SK-N-SH treated with all-trans-retinoic acid at 6 μM for 48 hours (cell line): ENCODE results near the gene PPARD.
"Not testable (repeated sequence)": the region's sequence is repeated elsewhere in the genome, so short reads cannot be mapped to it uniquely, and the experiment has no call there.

ENCODE experiments used
- ATAC-seq: fragments of 200-7000 bp; cut with Tn5 transposase; 3 replicates; pipeline ENCODE4 v1.9.1; 2020; ENCODE audit warnings: mild to moderate bottlenecking, moderate library complexity
- ARNTL ChIP-seq: fragments of 450-650 bp; formaldehyde crosslinking; IDR thresholded peaks from 2 replicates; pipeline ENCODE4 v1.5.0; 2020; ENCODE audit warnings: low read depth, mild to moderate bottlenecking, moderate library complexity, borderline replicate concordance
- BACH2 ChIP-seq: fragments of 250-450 bp; sonication (Bioruptor Pico); IDR thresholded peaks from 2 replicates; pipeline ENCODE4 v1.9.0; 2021; ENCODE audit warnings: mild to moderate bottlenecking, borderline replicate concordance
- CSDC2 ChIP-seq: fragments of 250-450 bp; sonication (Bioruptor Pico); IDR thresholded peaks from 2 replicates; pipeline ENCODE4 v1.5.0; 2020; ENCODE audit warnings: mild to moderate bottlenecking, moderate library complexity
- CSRNP3 ChIP-seq: fragments of 250-450 bp; sonication (Bioruptor Pico); IDR thresholded peaks from 2 replicates; pipeline ENCODE4 v1.5.1; 2021; ENCODE audit warnings: mild to moderate bottlenecking, moderate library complexity
- ESRRG ChIP-seq: fragments of 250-450 bp; sonication (Bioruptor Pico); IDR thresholded peaks from 2 replicates; pipeline ENCODE4 v1.6.1; 2021; ENCODE audit warnings: mild to moderate bottlenecking
- GLIS3 ChIP-seq: fragments of 250-450 bp; sonication (Bioruptor Pico); IDR thresholded peaks from 2 replicates; pipeline ENCODE4 v1.5.0; 2020; ENCODE audit warnings: mild to moderate bottlenecking, moderate library complexity
- ISL1 ChIP-seq: fragments of 250-450 bp; sonication (Bioruptor Pico); IDR thresholded peaks from 2 replicates; pipeline ENCODE4 v2.1.2; 2022; ENCODE audit warnings: mild to moderate bottlenecking, moderate library complexity
- OSR1 ChIP-seq: fragments of 250-450 bp; sonication (Bioruptor Pico); IDR thresholded peaks from 2 replicates; pipeline ENCODE4 v1.8.0; 2022; ENCODE audit warnings: moderate library complexity, mild to moderate bottlenecking, inconsistent platforms
- PATZ1 ChIP-seq: fragments of 250-450 bp; sonication (Bioruptor Pico); IDR thresholded peaks from 2 replicates; pipeline ENCODE4 v1.8.0; 2020; ENCODE audit warnings: mild to moderate bottlenecking, moderate library complexity, borderline replicate concordance
- POU6F1 ChIP-seq: fragments of 250-450 bp; sonication (Bioruptor Pico); IDR thresholded peaks from 2 replicates; pipeline ENCODE4 v1.8.0; 2021; ENCODE audit warnings: low read depth, mild to moderate bottlenecking, moderate library complexity, borderline replicate concordance
- PPARA ChIP-seq: fragments of 250-450 bp; sonication (Bioruptor Pico); IDR thresholded peaks from 2 replicates; pipeline ENCODE4 v1.5.0; 2020; ENCODE audit warnings: mild to moderate bottlenecking, borderline replicate concordance
- RARB ChIP-seq: fragments of 250-450 bp; sonication (Bioruptor Pico); IDR thresholded peaks from 2 replicates; pipeline ENCODE4 v1.8.0; 2021; ENCODE audit warnings: mild to moderate bottlenecking, moderate library complexity
- SNAI2 ChIP-seq: fragments of 250-450 bp; sonication (Bioruptor Pico); IDR thresholded peaks from 2 replicates; pipeline ENCODE4 v1.5.0; 2020; ENCODE audit warnings: mild to moderate bottlenecking, moderate library complexity
- TCF4 ChIP-seq: fragments of 250-450 bp; sonication (Bioruptor Pico); IDR thresholded peaks from 2 replicates; pipeline ENCODE4 v1.8.0; 2021; ENCODE audit warnings: mild to moderate bottlenecking, moderate library complexity, borderline replicate concordance
- TOX ChIP-seq: fragments of 250-450 bp; sonication (Bioruptor Pico); IDR thresholded peaks from 2 replicates; pipeline ENCODE4 v1.8.0; 2021; ENCODE audit warnings: mild to moderate bottlenecking, moderate library complexity, borderline replicate concordance
- TSHZ2 ChIP-seq: fragments of 250-450 bp; sonication (Bioruptor Pico); IDR thresholded peaks from 2 replicates; pipeline ENCODE4 v1.5.0; 2020; ENCODE audit warnings: mild to moderate bottlenecking, moderate library complexity
- ZC3H10 ChIP-seq: fragments of 250-450 bp; sonication (Bioruptor Pico); IDR thresholded peaks from 2 replicates; pipeline ENCODE4 v1.5.1; 2021; ENCODE audit warnings: mild to moderate bottlenecking, moderate library complexity
- ZFP3 ChIP-seq: fragments of 250-450 bp; sonication (Bioruptor Pico); IDR thresholded peaks from 2 replicates; pipeline ENCODE4 v1.5.0; 2020; ENCODE audit warnings: mild to moderate bottlenecking, moderate library complexity
- ZFP30 ChIP-seq: fragments of 450-650 bp; formaldehyde crosslinking; IDR thresholded peaks from 2 replicates; pipeline ENCODE4 v1.5.0; 2022; ENCODE audit warnings: mild to moderate bottlenecking, moderate library complexity
- ZNF565 ChIP-seq: fragments of 450-650 bp; formaldehyde crosslinking; conservative IDR thresholded peaks from 2 replicates; pipeline ENCODE4 v1.5.0; 2020; ENCODE audit warnings: low read depth, mild to moderate bottlenecking, moderate library complexity
- ZNF70 ChIP-seq: fragments of 450-650 bp; formaldehyde crosslinking; IDR thresholded peaks from 2 replicates; pipeline ENCODE4 v1.5.0; 2020; ENCODE audit warnings: mild to moderate bottlenecking, moderate library complexity
- ZNF8 ChIP-seq: fragments of 450-650 bp; formaldehyde crosslinking; IDR thresholded peaks from 2 replicates; pipeline ENCODE4 v1.5.0; 2020; ENCODE audit warnings: mild to moderate bottlenecking, moderate library complexity
- TF ChIP-seq, protein P1 (sequence below): fragments of 250-450 bp; sonication (Bioruptor Pico); IDR thresholded peaks from 2 replicates; pipeline ENCODE4 v1.5.1; 2020; ENCODE audit warnings: low read depth, mild to moderate bottlenecking, moderate library complexity

The PPARD gene

GRCh38 chr6:35388030-35388429 is 45.7 kb downstream of the PPARD start:
- TF ChIP-seq RARB (CRISPR knock-in tag) (no peak), ZNF565 (CRISPR knock-in tag) (no peak), ESRRG (CRISPR knock-in tag) (no peak), TCF4 (no peak), ZFP30 (CRISPR knock-in tag) (no peak), ZC3H10 (CRISPR knock-in tag) (no peak), SNAI2 (CRISPR knock-in tag) (no peak), OSR1 (no peak), PATZ1 (no peak), POU6F1 (no peak), ZNF8 (CRISPR knock-in tag) (no peak), ZNF70 (CRISPR knock-in tag) (no peak), PPARA (CRISPR knock-in tag) (no peak), ZFP3 (CRISPR knock-in tag) (no peak), GLIS3 (CRISPR knock-in tag) (no peak), BACH2 (CRISPR knock-in tag) (no peak), CSDC2 (CRISPR knock-in tag) (no peak), ARNTL (CRISPR knock-in tag) (no peak), TOX (CRISPR knock-in tag) (no peak)
- TF ChIP-seq, protein P1, sequence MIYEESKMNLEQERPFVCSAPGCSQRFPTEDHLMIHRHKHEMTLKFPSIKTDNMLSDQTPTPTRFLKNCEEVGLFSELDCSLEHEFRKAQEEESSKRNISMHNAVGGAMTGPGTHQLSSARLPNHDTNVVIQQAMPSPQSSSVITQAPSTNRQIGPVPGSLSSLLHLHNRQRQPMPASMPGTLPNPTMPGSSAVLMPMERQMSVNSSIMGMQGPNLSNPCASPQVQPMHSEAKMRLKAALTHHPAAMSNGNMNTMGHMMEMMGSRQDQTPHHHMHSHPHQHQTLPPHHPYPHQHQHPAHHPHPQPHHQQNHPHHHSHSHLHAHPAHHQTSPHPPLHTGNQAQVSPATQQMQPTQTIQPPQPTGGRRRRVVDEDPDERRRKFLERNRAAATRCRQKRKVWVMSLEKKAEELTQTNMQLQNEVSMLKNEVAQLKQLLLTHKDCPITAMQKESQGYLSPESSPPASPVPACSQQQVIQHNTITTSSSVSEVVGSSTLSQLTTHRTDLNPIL (CRISPR knock-in tag), result no peak
- ATAC-seq, result no peak

DNA sequence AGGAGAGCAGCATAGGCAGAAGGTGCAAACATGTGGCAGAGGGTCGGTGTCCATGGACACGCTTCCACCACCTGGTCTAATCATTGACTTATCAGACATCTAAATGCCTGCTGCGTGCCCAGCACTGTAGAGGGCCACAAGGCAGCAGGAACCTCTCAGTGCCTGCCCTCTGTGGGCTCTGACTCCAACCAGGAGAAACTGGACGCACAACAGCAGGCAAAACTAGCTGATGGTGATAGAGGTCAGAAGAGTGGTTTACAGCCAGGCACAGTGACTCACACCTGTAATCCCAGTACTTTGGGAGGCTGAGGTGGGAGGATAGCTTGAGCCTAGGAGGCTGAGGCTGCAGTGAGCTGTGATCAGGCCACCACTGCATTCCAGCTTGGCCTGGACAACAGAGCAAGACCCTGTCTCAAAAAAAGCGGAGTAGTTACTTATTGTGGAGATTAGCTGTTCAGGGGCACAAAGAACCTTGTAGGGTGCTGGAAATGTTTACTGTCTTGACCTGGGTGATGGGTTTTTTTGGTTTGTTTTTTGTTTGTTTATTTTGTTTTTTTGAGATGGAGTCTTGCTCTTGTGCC is 46.5 kb downstream of the PPARD start:
- ATAC-seq, result no peak
- TF ChIP-seq RARB (CRISPR knock-in tag) (no peak), ZNF565 (CRISPR knock-in tag) (no peak), CSDC2 (CRISPR knock-in tag) (no peak), GLIS3 (CRISPR knock-in tag) (no peak), ZNF70 (CRISPR knock-in tag) (no peak), OSR1 (no peak), PPARA (CRISPR knock-in tag) (no peak), TCF4 (no peak), CSRNP3 (CRISPR knock-in tag) (no peak), TSHZ2 (CRISPR knock-in tag) (no peak), ISL1 (CRISPR knock-in tag) (no peak), ZC3H10 (CRISPR knock-in tag) (no peak)
- TF ChIP-seq, protein P1 (CRISPR knock-in tag), result no peak

GRCh38 chr6:35389386-35389785 is 47.0 kb downstream of the PPARD start:
- ATAC-seq, result not testable (repeated sequence)
